Adrenal gland (tissue), 5 donors: ENCODE data around the gene SPTBN1.

ENCODE experiments used
- CTCF ChIP-seq, 6 experiments: fragments of 450-650 bp in 4 of 6; fragments of 200-600 bp in 2 of 6; sonication (generic) in 1 of 6; IDR thresholded peaks; 1 replicate in 5 of 6; 2 replicates in 1 of 6; pipeline versions ENCODE4 v1.5.1 to v1.8.0; 2016 to 2021; ENCODE audit warnings: antibody characterized with exemption in 6 of 6, mild to moderate bottlenecking in 2 of 6, moderate library complexity in 1 of 6
- POLR2A ChIP-seq, 2 donors: fragments of 450-650 bp; IDR thresholded peaks; one replicate each; pipeline ENCODE4 v1.6.1; 2017; ENCODE audit warnings: antibody characterized with exemption in 2 of 2, mild to moderate bottlenecking in 2 of 2, moderate library complexity in 1 of 2
- donor health status: DM: no; HTN: no; CAD: no.

GRCh38 chr2:54459037-54459441 lies 2.9 kb downstream of the SPTBN1 start:
- TF ChIP-seq CTCF (IDR thresholded peaks at IDR 0.05) (no peak), POLR2A (IDR thresholded peaks at IDR 0.05) (no peak)
